ENCODE data around the gene GPRIN3. TPM values are rescaled to one million over a fixed set of nuclear protein-coding genes. Genes with fewer than 3 reads are reported as not detected.

Gene GPRIN3
- total and polyA plus RNA-seq, 3 donors from 2014 or later, result 0.58 to 2.5 (median 2.2) TPM

GRCh38 chr4:89285745-89286144 lies 21.9 kb downstream of the GPRIN3 start:
- Histone ChIP-seq H3K36me3 (ENCODE audit: low read depth, missing control alignments) (no peaks in the 10 kb centered on the region), H3K4me1 (no peaks in the 10 kb centered on the region), H3K9me3 (no peaks in the 10 kb centered on the region), H3K4me3 (no peak overlapping the region), H3K27me3 (no peaks in the 10 kb centered on the region), H3K27ac (no peak overlapping the region)
- 63% methylated on average over 2 of the region's 2 CpGs for WGBS, 2 donors
- no peak for DNase-seq
- TF ChIP-seq POLR2A (IDR thresholded peaks at IDR 0.05), result no peak
- TF ChIP-seq, protein P1, sequence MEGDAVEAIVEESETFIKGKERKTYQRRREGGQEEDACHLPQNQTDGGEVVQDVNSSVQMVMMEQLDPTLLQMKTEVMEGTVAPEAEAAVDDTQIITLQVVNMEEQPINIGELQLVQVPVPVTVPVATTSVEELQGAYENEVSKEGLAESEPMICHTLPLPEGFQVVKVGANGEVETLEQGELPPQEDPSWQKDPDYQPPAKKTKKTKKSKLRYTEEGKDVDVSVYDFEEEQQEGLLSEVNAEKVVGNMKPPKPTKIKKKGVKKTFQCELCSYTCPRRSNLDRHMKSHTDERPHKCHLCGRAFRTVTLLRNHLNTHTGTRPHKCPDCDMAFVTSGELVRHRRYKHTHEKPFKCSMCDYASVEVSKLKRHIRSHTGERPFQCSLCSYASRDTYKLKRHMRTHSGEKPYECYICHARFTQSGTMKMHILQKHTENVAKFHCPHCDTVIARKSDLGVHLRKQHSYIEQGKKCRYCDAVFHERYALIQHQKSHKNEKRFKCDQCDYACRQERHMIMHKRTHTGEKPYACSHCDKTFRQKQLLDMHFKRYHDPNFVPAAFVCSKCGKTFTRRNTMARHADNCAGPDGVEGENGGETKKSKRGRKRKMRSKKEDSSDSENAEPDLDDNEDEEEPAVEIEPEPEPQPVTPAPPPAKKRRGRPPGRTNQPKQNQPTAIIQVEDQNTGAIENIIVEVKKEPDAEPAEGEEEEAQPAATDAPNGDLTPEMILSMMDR (IDR thresholded peaks at IDR 0.05), result no peak
- intact Hi-C loops (cut with DNase I; ENCODE audit: low total_unique reads), result no loop called here

DNA sequence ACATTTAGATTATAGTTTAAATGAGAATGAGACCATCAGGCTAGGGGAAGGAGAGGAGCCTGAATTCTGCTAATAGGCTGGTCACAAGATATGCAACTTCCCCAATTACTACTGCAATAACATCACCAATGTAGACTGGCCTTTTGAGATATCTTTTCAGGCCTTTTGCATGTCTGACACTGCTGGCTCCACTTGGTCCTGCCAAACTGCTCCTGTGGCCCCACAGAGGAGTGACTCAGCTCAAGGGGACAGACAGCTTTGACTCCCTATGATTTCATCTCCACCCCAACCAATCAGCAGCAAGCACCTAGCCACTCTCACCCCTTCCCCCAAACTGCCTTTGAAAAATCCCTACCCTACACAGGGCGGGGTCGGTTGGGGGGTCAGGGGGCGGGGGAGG lies 22.8 kb downstream of the GPRIN3 start:
- Histone ChIP-seq H3K4me1 (no peaks in the 10 kb centered on the region), H3K27me3 (no peaks in the 10 kb centered on the region), H3K4me3 (no peak overlapping the region), H3K27ac (no peak overlapping the region), H3K9me3 (no peaks in the 10 kb centered on the region), H3K36me3 (ENCODE audit: low read depth, missing control alignments) (no peaks in the 10 kb centered on the region)
- no peak for DNase-seq
- intact Hi-C loops (cut with DNase I; ENCODE audit: low total_unique reads), result no loop called here
- WGBS, 2 donors, result 92 to 96% methylated on average over 3 of the region's 3 CpGs
- TF ChIP-seq, protein P1 (IDR thresholded peaks at IDR 0.05), result no peak
- TF ChIP-seq POLR2A (IDR thresholded peaks at IDR 0.05), result no peak

DNA sequence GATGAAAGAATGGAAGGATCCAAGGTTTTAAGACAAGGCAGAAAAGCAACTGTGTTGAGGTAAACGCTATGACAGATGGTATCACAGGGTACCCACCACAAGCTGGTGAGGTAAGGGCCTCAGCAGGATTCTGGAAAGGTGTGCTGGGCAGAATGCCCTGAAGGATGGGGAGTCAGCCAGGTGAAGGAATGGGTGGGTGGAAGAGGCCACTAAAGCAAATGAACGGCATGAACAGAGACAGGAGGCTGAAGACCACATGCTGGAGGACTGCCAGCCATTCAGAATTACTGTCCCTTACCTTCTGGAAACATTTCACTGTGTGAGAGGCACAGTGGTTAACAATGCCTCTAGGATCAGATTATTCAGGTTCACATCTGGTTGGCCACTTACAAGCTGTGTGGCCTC lies 23.6 kb downstream of the GPRIN3 start:
- no peaks in the 10 kb centered on the region for H3K36me3 ChIP-seq (ENCODE audit: low read depth, missing control alignments)
- H3K27me3 ChIP-seq, result no peaks in the 10 kb centered on the region
- H3K9me3 ChIP-seq, result no peaks in the 10 kb centered on the region
- no peaks in the 10 kb centered on the region for H3K4me1 ChIP-seq
- no peak for DNase-seq
- H3K4me3 ChIP-seq, result no peak overlapping the region
- WGBS, 2 donors, result 86 to 96% methylated on average over 2 of the region's 2 CpGs
- TF ChIP-seq, protein P1 (IDR thresholded peaks at IDR 0.05), result no peak
- no peak for TF ChIP-seq POLR2A (IDR thresholded peaks at IDR 0.05)
- no peak overlapping the region for H3K27ac ChIP-seq
- intact Hi-C loops (cut with DNase I; ENCODE audit: low total_unique reads), result no loop called here

DNA sequence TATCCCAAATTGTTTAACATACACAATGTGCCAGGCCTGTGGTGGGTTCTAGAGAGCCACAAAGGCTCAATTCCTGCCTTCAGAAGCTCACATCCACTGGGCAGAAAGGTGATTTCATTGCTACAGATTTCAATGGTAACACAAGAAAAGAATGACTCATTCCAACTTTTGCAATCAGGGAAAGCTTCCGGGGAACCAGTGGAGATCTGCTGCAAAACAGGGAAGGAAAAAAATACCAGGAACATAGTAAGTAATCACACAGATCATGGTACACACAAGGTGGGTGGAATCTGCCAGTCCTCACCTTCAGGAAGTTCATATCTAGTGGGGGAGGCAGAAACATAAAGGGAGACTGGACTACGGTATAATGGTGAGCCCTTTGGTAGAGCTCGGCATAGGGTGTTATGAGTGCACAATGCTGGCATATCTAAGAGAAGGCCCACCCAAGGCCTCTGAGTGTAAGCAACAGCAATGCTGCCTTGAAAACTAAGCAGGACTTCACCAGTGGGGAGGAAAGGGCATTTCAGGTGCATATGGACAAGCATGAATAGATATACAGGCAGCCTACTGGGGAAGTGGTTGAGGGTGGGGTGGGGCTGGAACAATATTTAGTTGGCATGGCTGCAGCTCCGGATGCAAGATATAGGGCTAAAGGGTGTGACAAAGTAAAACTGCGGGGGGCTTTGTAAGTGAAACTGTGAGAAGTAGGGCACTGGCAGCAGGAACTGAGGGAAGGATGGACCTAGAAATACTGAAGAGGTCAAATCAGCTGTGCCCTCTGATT lies 24.2 kb downstream of the GPRIN3 start:
- intact Hi-C loops (cut with DNase I; ENCODE audit: low total_unique reads), result no loop called here
- TF ChIP-seq, protein P1 (IDR thresholded peaks at IDR 0.05), result no peak
- no peak for TF ChIP-seq POLR2A (IDR thresholded peaks at IDR 0.05)
- no peak for DNase-seq
- Histone ChIP-seq H3K4me3 (no peak overlapping the region), H3K9me3 (no peaks in the 10 kb centered on the region), H3K4me1 (no peaks in the 10 kb centered on the region), H3K27ac (no peak overlapping the region), H3K36me3 (ENCODE audit: low read depth, missing control alignments) (no peaks in the 10 kb centered on the region), H3K27me3 (no peaks in the 10 kb centered on the region)
- 85 to 96% methylated on average over 5 of the region's 5 CpGs for WGBS, 2 donors

DNA sequence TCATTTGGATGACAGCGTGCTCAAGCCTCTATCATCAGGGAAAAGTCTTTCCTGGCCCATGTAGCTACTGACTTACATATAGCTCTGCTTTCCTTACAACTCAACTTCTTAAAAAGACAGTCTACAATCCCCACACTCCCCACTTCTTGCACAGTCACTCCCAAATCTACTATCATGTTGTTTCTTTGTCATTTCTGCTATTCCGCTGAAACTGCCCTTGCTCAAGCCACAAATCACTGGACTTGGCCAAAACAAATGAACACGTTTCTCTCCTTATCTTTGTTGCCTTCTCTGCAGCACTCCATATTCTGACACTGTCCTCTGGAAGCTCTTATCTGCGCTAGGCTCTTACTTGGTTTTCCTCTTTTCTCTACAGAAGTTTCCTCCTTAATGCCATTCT lies 28.2 kb downstream of the GPRIN3 start:
- no peak overlapping the region for H3K27ac ChIP-seq
- H3K9me3 ChIP-seq, result no peaks in the 10 kb centered on the region
- no peak overlapping the region for H3K4me3 ChIP-seq
- no peaks in the 10 kb centered on the region for H3K4me1 ChIP-seq
- no peaks in the 10 kb centered on the region for H3K27me3 ChIP-seq
- intact Hi-C loops (cut with DNase I; ENCODE audit: low total_unique reads), result no loop called here
- TF ChIP-seq POLR2A (IDR thresholded peaks at IDR 0.05), result no peak
- TF ChIP-seq, protein P1 (IDR thresholded peaks at IDR 0.05), result no peak
- no peaks in the 10 kb centered on the region for H3K36me3 ChIP-seq (ENCODE audit: low read depth, missing control alignments)
- WGBS, 2 donors, result 56 to 83% methylated on average over 4 of the region's 4 CpGs
- no peak for DNase-seq

Measured in testis (tissue), 3 donors.